ENCODE measurements around the gene TSN.

Gene TSN

GRCh38 chr2:121754851-121755236, 607 bp upstream of the TSN start:
- Histone ChIP-seq H4K20me1 (ENCODE audit: control insufficient read depth, insufficient read depth, low read depth, low read length) (no peaks in the 10 kb centered on the region), H3F3A (ENCODE audit: control insufficient read depth, insufficient read depth) (0 out of 2 replicates have a peak, but pooled peaks cover 6% of the 10 kb centered on the region), H3K36me3 (ENCODE audit: control insufficient read depth, low read length) (peaks cover 33% of the 10 kb centered on the region), H3K4me2 (ENCODE audit: low read length) (peak overlapping the region; percentile 94), H3K9me3 (ENCODE audit: control insufficient read depth, insufficient read depth, low read length) (no peaks in the 10 kb centered on the region), H3K9me2 (replicated peaks; ENCODE audit: control insufficient read depth, low read length) (no peaks in the 10 kb centered on the region), H3K4me3 (ENCODE audit: low read length) (peak overlapping the region; percentile 98), H3K79me2 (ENCODE audit: control insufficient read depth, low read length) (peaks cover 57% of the 10 kb centered on the region), H3K4me1 (ENCODE audit: control insufficient read depth, low read length) (peaks cover 25% of the 10 kb centered on the region), H3K27ac (ENCODE audit: low read depth, low read length) (peak overlapping the region; percentile 40), H3K27me3 (ENCODE audit: control insufficient read depth, low read length) (no peaks in the 10 kb centered on the region)
- no peak for TF ChIP-seq EZH2phosphoT487 (IDR thresholded peaks at IDR 0.05; ENCODE audit: borderline replicate concordance, low read length)
- TF ChIP-seq CTCF (IDR thresholded peaks at IDR 0.05; ENCODE audit: low read depth, low read length, poor library complexity, severe bottlenecking), result no peak

GRCh38 chr2:121764681-121765228, 9.3 kb downstream of the TSN start:
- Histone ChIP-seq H3K79me2 (ENCODE audit: control insufficient read depth, low read length) (peaks cover 12% of the 10 kb centered on the region), H3K4me1 (ENCODE audit: control insufficient read depth, low read length) (no peaks in the 10 kb centered on the region), H3K4me3 (ENCODE audit: low read length) (no peak overlapping the region), H3F3A (ENCODE audit: control insufficient read depth, insufficient read depth) (0 out of 2 replicates have a peak, but pooled peaks cover 4% of the 10 kb centered on the region), H3K4me2 (ENCODE audit: low read length) (no peak overlapping the region), H4K20me1 (ENCODE audit: control insufficient read depth, insufficient read depth, low read depth, low read length) (no peaks in the 10 kb centered on the region), H3K36me3 (ENCODE audit: control insufficient read depth, low read length) (peaks cover 88% of the 10 kb centered on the region), H3K27ac (ENCODE audit: low read depth, low read length) (no peak overlapping the region), H3K27me3 (ENCODE audit: control insufficient read depth, low read length) (no peaks in the 10 kb centered on the region), H3K9me2 (replicated peaks; ENCODE audit: control insufficient read depth, low read length) (no peaks in the 10 kb centered on the region), H3K9me3 (ENCODE audit: control insufficient read depth, insufficient read depth, low read length) (no peaks in the 10 kb centered on the region)
- TF ChIP-seq CTCF (IDR thresholded peaks at IDR 0.05; ENCODE audit: low read depth, low read length, poor library complexity, severe bottlenecking) (no peak), EZH2phosphoT487 (IDR thresholded peaks at IDR 0.05; ENCODE audit: borderline replicate concordance, low read length) (no peak)

- H3K9me2 ChIP-seq (replicated peaks; ENCODE audit: control insufficient read depth, low read length), result no peaks in the 10 kb centered on the region
- H3F3A ChIP-seq (ENCODE audit: control insufficient read depth, insufficient read depth), result 0 out of 2 replicates have a peak, but pooled peaks cover 4% of the 10 kb centered on the region
- no peak overlapping the region for H3K27ac ChIP-seq (ENCODE audit: low read depth, low read length)
- no peaks in the 10 kb centered on the region for H4K20me1 ChIP-seq (ENCODE audit: control insufficient read depth, insufficient read depth, low read depth, low read length)
- no peaks in the 10 kb centered on the region for H3K27me3 ChIP-seq (ENCODE audit: control insufficient read depth, low read length)
- H3K36me3 ChIP-seq (ENCODE audit: control insufficient read depth, low read length), result peaks cover 74% of the 10 kb centered on the region
- no peaks in the 10 kb centered on the region for H3K9me3 ChIP-seq (ENCODE audit: control insufficient read depth, insufficient read depth, low read length)
- peaks cover 5% of the 10 kb centered on the region for H3K4me1 ChIP-seq (ENCODE audit: control insufficient read depth, low read length)
- no peak overlapping the region for H3K4me3 ChIP-seq (ENCODE audit: low read length)
- TF ChIP-seq CTCF (IDR thresholded peaks at IDR 0.05; ENCODE audit: low read depth, low read length, poor library complexity, severe bottlenecking), result no peak
- TF ChIP-seq EZH2phosphoT487 (IDR thresholded peaks at IDR 0.05; ENCODE audit: borderline replicate concordance, low read length), result no peak
- no peak overlapping the region for H3K4me2 ChIP-seq (ENCODE audit: low read length)
- no peaks in the 10 kb centered on the region; the same call in 1 of the 2 replicates for H3K79me2 ChIP-seq (ENCODE audit: control insufficient read depth, low read length)
Measured at GRCh38 chr2:121766624-121767023, 11.2 kb downstream of the TSN start.

Data from DOHH2 (cell line).